ENCODE measurements around the gene PCDHGC5. TPM values are rescaled to one million over a fixed set of nuclear protein-coding genes. Genes with fewer than 3 reads are reported as not detected.

PCDHGC5 gene
- total and polyA plus RNA-seq, 2 of the 8 experiments (the other 6 are each of a cell fraction or from before 2014, with no cell fraction given): 0.41 to 1.1 TPM

DNA sequence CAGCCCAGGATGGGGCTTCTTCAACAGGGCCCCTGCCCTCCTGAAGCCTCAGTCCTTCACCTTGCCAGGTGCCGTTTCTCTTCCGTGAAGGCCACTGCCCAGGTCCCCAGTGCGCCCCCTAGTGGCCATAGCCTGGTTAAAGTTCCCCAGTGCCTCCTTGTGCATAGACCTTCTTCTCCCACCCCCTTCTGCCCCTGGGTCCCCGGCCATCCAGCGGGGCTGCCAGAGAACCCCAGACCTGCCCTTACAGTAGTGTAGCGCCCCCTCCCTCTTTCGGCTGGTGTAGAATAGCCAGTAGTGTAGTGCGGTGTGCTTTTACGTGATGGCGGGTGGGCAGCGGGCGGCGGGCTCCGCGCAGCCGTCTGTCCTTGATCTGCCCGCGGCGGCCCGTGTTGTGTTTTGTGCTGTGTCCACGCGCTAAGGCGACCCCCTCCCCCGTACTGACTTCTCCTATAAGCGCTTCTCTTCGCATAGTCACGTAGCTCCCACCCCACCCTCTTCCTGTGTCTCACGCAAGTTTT is 23.6 kb downstream of the PCDHGC5 start:
- no peaks in the 10 kb centered on the region for H3K79me1 ChIP-seq (ENCODE audit: low read depth, low read length)
- H3K4ac ChIP-seq (replicated peaks; ENCODE audit: insufficient read length, low read depth, low read length): no peak overlapping the region
- H3K18ac ChIP-seq (ENCODE audit: extremely low read depth, low read length): no peak overlapping the region
- H2AK5ac ChIP-seq (ENCODE audit: low read depth, low read length): no peak overlapping the region
- H4K91ac ChIP-seq (replicated peaks; ENCODE audit: insufficient read length, low read length): no peak overlapping the region
- 3% methylated on average over 28 of the region's 28 CpGs; no CpG with 5 or more reads in 1 of the 2 experiments for WGBS, 2 experiments (ENCODE audit: extremely low coverage in 1 of 2, insufficient coverage in 1 of 2, insufficient read length in 1 of 2, insufficient replicate concordance in 2 of 2, low coverage in 1 of 2, low lambda C conversion rate in 2 of 2, missing lambda C conversion rate in 1 of 2)
- no peak overlapping the region for H3K9ac ChIP-seq (replicated peaks in 1 of 4; ENCODE audit: extremely low read depth in 1 of 4, low read depth in 3 of 4, low read length in 3 of 4)
- FAIRE-seq (peak; percentile 89), DNase-seq (ENCODE audit: low read depth in 1 of 2, low spot score in 2 of 2) (peak; percentile 93 to 99)
- H2BK120ac ChIP-seq (replicated peaks; ENCODE audit: low read depth, low read length): no peak overlapping the region
- POLR2A ChIA-PET (ENCODE audit: partially characterized antibody): interaction anchor here (1.0 to 5.1 kb wide), 10 partner anchors 11 to 192 kb away, joined by 3 to 33 read pairs (median 4); partner anchors contain the start of genes PCDHGA11, PCDHGA12, PCDHGB7 and PCDHGC5
- H2BK20ac ChIP-seq (ENCODE audit: low read length): no peak overlapping the region
- peaks cover 2 to 14% (median 9%) of the 10 kb centered on the region in 4 experiments; a peak in 6 of 8 replicates for H3K36me3 ChIP-seq (ENCODE audit: control insufficient read depth in 2 of 4, insufficient read depth in 4 of 4, low read length in 3 of 4)
- no peak overlapping the region for H2BK5ac ChIP-seq (ENCODE audit: low read depth, low read length)
- no peak overlapping the region for H4K5ac ChIP-seq (ENCODE audit: insufficient read length, low read depth, low read length)
- H3K79me2 ChIP-seq (ENCODE audit: control insufficient read depth in 1 of 2, insufficient read depth in 2 of 2, low read length in 2 of 2): no peaks in the 10 kb centered on the region
- peaks cover 7 to 35% (median 19%) of the 10 kb centered on the region in 4 experiments for H3K4me1 ChIP-seq (replicated peaks in 1 of 4; ENCODE audit: control insufficient read depth in 3 of 4, insufficient read depth in 4 of 4, low read length in 3 of 4)
- H3K14ac ChIP-seq (ENCODE audit: insufficient read length): no peak overlapping the region
- no peak overlapping the region for H4K8ac ChIP-seq (ENCODE audit: extremely low read depth, insufficient read depth, low read length)
- no peak overlapping the region for H3K27ac ChIP-seq (ENCODE audit: low read depth, low read length)
- H2BK15ac ChIP-seq (ENCODE audit: low read length): no peak overlapping the region
- H3K4me2 ChIP-seq (ENCODE audit: insufficient read depth in 1 of 2, low read depth in 2 of 2, low read length in 2 of 2): peak overlapping the region; percentile 98 to 100
- H3K56ac ChIP-seq (replicated peaks; ENCODE audit: insufficient read length, low read depth, low read length): no peak overlapping the region
- H3K23me2 ChIP-seq (ENCODE audit: low read depth, low read length): peaks cover 15% of the 10 kb centered on the region
- H3K23ac ChIP-seq (ENCODE audit: insufficient read length): no peak overlapping the region
- CTCF ChIA-PET (ENCODE audit: partially characterized antibody): interaction anchor here (0.6 to 50.9 kb wide), 53 partner anchors 10 to 418 kb away, joined by 3 to 1236 read pairs (median 5); partner anchors contain the start of genes PCDHB10, PCDHB11, PCDHB13 and PCDHB14
- no peaks in the 10 kb centered on the region for H4K20me1 ChIP-seq (replicated peaks in 1 of 2; ENCODE audit: control insufficient read depth in 1 of 2, insufficient read depth in 2 of 2, low read length in 2 of 2)
- H3K9me3 ChIP-seq (ENCODE audit: insufficient read depth in 2 of 2, low read depth in 1 of 2, low read length in 1 of 2): no peaks in the 10 kb centered on the region
- H3K4me3 ChIP-seq (ENCODE audit: extremely low read depth in 1 of 4, insufficient read depth in 2 of 4, low read depth in 3 of 4, low read length in 4 of 4): peak overlapping the region; percentile 61 to 83 (median 76)
- H3K27me3 ChIP-seq (replicated peaks in 1 of 4; ENCODE audit: control insufficient read depth in 3 of 4, extremely low read depth in 1 of 4, insufficient read depth in 3 of 4, low read length in 3 of 4): no peaks in the 10 kb centered on the region
- 0 out of 2 replicates have a peak overlapping the region, but pooled peaks have one; percentile 66 for H2AFZ ChIP-seq (ENCODE audit: low read length)
- H2BK12ac ChIP-seq (ENCODE audit: low read depth, low read length): no peak overlapping the region
- peak; percentile 83 for TF ChIP-seq YY1 (IDR thresholded peaks at IDR 0.05; ENCODE audit: low read depth, low read length)
- no peak for TF ChIP-seq FOSL1 (IDR thresholded peaks at IDR 0.05; ENCODE audit: insufficient read depth, low read depth, low read length)
- TF ChIP-seq HDAC6 (IDR thresholded peaks at IDR 0.05; ENCODE audit: low read depth, low read length): no peak
- TF ChIP-seq SIN3A (conservative IDR thresholded peaks at IDR 0.05 in 1 of 2, IDR thresholded peaks at IDR 0.05 in 1 of 2; ENCODE audit: low read depth in 1 of 2, low read length in 2 of 2): peak in 1 of 2 experiments; percentile 60; a peak in 2 of 4 replicates
- TF ChIP-seq RAD21 (IDR thresholded peaks at IDR 0.05 in 1 of 2, conservative IDR thresholded peaks at IDR 0.05 in 1 of 2; ENCODE audit: low read depth in 2 of 2, low read length in 2 of 2): peak; percentile 80 to 86
- no peak for TF ChIP-seq ZNF274 (IDR thresholded peaks at IDR 0.05; ENCODE audit: borderline replicate concordance, extremely low read depth, low read length)
- TF ChIP-seq RFX5 (IDR thresholded peaks at IDR 0.05; ENCODE audit: borderline replicate concordance, low read depth, low read length): peak; percentile 9; the same call in 1 of the 2 replicates
- peak in 1 of 2 experiments; percentile 60; a peak in 2 of 3 replicates for TF ChIP-seq POLR2A (IDR thresholded peaks at IDR 0.05; ENCODE audit: control extremely low read depth in 1 of 2, low read depth in 2 of 2, low read length in 2 of 2)

Measured in H1 (cell line).